OCI-LY3 (cell line): ENCODE data around the gene CTTNBP2NL.

Source experiments
- EZH2phosphoT487 ChIP-seq: fragments of 200-600 bp; shearing (Covaris generic); IDR thresholded peaks from 2 replicates; pipeline ENCODE4 v1.6.1; 2018; ENCODE audit warnings: antibody characterized with exemption, mixed run types, low read depth
- TF ChIP-seq, protein P1 (sequence below): fragments of 200-600, 300-600 bp; sonication (generic); IDR thresholded peaks from 2 replicates; pipeline ENCODE4 v1.5.1; 2014; ENCODE audit warnings: antibody characterized with exemption, low read length, low read depth

DNA sequence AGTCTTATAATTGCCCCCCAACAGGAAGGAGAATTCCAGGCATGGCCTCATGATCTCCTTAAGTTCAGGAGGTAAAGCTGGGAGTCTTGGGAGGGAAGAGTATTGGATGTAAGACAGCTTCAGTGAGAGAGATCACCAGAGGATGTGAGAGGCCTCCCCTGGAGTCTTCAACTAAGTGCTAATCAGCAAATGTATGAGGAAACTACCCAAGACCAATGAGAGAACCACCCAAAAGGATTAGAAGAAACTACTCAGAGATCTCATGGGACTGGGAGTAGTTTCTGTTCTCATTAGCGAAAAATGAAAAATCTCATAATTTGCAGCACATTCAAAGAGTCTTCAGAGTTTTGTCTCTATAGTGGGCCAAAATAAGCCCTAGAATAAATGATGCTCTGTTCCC is 76.1 kb downstream of the CTTNBP2NL start:
- TF ChIP-seq, protein P1, sequence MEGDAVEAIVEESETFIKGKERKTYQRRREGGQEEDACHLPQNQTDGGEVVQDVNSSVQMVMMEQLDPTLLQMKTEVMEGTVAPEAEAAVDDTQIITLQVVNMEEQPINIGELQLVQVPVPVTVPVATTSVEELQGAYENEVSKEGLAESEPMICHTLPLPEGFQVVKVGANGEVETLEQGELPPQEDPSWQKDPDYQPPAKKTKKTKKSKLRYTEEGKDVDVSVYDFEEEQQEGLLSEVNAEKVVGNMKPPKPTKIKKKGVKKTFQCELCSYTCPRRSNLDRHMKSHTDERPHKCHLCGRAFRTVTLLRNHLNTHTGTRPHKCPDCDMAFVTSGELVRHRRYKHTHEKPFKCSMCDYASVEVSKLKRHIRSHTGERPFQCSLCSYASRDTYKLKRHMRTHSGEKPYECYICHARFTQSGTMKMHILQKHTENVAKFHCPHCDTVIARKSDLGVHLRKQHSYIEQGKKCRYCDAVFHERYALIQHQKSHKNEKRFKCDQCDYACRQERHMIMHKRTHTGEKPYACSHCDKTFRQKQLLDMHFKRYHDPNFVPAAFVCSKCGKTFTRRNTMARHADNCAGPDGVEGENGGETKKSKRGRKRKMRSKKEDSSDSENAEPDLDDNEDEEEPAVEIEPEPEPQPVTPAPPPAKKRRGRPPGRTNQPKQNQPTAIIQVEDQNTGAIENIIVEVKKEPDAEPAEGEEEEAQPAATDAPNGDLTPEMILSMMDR, result no peak
- no peak for TF ChIP-seq EZH2phosphoT487
